Activated CD4-positive, alpha-beta T cell treated with anti-CD3 and anti-CD28 coated beads, Interleukin-2, amount 50 U/mL, for 48 hours (primary cell): ENCODE measurements around the gene PIAS1.
"Not testable (repeated sequence)": the region's sequence is repeated elsewhere in the genome, so short reads cannot be mapped to it uniquely, and the experiment has no call there.

ENCODE experiments used
- DNase-seq, 2 experiments: peaks; one replicate each; pipeline ENCODE4 v3.0.0-alpha.2; 2020

PIAS1 gene

GRCh38 chr15:68221530-68222431 lies 167.7 kb downstream of the PIAS1 start:
- not testable (repeated sequence) for DNase-seq

GRCh38 chr15:68222432-68222743 lies 168.3 kb downstream of the PIAS1 start:
- DNase-seq = not testable (repeated sequence)

DNA sequence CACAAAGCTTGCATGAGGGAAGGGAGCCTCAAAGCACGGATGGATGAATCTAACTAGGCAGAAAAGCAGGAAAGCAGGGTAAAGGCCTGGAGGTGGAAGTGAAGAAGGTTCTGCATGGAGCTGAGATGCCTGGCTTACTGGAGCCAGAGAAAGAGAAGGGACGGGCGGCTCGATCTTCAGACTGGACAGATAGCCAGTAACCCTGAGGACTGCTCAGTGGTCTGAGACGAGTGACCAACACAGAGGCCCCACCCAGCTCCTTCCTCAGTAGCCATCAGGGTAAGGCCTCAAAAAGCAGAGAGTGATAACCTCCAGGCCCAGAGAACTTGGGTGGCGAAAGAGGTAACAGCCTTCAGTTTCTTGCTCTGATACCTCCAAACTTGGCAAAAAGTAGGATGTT lies 169.1 kb downstream of the PIAS1 start:
- no peak for DNase-seq

DNA sequence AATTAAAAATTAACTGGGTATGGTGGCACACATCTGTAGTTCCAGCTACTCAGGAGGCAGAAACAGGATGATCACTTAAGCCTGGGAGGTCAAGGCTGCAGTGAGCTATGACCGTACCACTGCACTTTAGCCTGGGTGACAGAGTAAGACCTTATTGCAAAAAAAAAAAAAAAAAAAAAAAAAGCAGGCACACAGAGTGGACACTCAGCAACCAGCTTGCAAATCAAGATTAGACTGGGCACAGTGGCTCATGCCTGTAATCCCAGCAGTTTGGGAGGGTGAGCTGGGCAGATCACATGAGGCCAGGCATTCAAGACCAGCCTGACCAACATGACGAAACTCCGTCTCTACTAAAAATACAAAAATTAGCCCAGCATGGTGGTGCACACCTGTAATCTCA lies 170.0 kb downstream of the PIAS1 start:
- no peak for DNase-seq

DNA sequence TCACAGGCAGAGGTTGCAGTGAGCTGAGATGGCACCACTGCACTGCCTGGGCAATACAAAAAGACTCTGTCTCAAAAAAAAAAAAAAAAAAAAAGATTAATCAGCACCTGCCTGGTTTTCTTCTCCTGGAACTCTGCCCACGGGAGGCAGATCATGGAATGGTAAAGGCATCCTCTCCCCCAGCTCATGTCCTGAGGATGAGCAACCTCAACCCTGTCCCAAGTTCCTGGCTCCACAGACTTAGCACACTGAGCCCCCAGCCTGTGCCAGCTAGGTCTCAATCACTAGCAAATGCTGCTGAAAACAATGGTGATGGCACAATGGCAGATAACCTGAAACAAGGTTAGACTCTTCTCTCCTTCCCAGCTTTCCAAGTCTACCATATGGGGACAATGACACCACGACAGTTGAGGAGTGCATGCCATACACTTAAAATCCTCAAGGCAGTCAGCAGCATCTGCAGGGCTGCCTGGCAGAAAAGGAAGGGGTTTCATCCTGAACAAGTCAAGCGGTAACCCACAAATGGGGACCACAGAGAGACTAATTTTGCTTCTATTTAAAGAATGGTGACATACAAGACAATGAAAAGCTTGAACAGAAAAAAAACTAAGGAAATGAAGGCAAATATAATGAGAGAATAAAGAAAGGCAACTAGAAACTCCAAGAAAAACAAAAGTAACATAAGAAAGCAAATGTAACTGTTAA lies 170.6 kb downstream of the PIAS1 start:
- no peak for DNase-seq

DNA sequence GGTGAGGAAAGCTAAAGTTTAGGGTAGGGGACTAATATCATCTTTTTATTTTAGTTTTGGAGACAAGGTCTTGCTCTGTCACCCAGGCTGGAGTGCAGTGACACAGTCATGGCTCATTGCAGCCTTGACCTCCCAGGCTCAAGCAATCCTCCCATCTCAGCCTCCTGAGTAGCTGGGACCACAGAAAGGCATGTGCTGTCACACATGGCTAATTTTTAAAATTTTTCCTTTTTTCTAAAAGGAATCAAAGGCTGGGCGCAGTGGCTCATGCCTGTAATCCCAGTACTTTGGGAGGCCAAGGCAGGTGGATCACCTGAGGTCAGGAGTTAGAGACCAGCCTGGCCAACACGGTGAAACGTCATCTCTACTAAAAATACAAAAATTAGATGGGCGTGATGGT lies 171.3 kb downstream of the PIAS1 start:
- DNase-seq = not testable (repeated sequence)

GRCh38 chr15:68227643-68228142 lies 173.6 kb downstream of the PIAS1 start:
- DNase-seq = no peak

DNA sequence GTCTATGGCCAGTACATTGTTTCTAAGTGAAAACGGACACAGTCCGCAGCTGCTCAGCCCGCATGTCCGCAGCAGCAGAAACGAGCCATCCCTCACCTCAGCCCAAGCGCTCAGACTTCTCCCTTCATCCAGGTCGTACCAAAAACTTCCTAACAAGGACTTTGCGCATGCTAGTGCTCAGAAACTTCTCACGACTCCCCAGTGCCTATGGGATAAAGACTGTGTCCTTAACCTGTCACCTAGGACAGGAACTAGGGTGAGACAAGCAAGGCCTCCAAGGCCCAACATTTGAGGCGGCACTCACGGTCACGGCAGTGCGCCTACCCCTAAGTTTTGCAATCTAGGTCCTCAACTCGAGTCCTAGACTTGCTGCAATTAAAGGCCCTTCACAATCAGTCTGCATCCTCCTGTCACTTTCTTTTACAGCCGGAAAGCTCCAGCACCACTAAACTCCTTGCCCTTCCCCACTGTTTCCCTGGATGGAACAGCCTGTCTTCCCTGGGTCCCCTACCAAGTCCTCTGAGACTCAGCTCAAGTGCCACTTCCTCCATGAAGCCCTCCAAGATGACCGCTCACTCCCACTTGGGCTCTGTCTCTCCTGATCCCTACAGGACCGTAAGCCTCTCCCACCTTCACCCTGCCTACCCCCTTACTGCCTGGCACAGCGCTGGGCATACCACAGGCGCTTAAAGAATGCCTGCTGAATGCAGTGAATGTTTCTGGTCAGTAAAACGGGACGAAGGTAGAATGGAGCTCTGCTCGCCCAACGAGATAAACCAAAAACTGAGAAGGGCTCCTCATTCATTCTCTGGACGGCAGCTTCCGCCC lies 174.2 kb downstream of the PIAS1 start:
- peak in 1 of 2 experiments; percentile 19 for DNase-seq

DNA sequence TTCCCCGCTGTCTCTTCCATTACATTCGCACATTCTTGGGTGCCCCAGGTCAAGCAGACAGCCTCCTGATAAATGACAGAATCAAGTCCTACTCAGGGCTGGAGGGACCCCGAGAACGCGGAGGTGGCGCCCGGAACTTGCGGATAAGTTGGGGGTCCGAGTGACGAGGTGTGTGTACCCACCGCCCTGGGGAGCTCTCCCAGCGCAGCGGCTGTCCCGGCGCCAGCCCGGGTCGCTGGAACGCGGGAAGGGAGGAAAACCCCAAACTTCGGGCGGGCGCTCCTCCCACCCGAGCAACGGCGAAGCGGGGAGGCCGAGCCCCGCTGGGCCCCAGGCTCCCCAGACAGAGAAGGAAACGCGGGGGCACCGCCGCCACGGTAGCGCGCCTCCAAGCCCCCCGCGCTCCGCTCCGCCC lies 174.9 kb downstream of the PIAS1 start:
- DNase-seq = no peak

DNA sequence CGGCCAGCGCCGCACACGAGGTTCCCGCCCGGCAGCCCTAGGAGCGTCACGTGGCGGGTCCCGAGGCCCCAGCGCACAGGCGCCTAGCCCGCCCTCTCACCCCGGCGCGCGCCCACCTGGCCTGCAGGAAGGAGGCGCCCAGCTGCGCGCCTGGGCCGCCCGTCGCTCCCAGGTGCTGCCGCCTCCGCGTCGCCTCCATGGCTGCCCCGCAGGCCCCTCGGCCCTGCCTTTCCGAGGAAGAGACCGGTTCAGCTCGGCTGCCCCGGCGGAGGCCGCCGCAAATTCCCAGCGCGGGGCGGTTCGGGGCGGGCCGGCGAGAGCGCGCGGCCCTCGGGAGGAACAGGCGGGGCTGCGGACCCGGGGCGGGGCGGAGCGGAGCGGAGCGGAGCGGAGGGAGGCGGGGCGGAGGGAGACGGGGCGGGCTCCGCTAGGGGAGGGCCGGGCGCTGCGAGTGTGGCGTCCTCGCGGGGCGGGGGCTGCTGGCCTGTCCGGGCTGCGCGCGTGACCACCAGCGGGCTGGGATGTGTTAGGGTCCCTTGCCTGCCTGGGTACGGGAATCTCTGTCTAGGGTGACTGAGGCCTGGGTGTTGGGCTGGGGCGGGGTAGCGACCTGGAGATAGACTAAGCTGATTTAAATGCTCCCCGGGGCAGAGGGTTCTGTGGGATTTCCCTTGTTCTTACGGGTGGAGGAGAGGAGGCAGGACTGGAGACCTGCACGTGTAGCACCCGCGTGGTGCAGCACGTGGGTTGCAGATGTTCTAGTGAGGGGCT lies 175.5 kb downstream of the PIAS1 start, which contains the start of gene CLN6:
TSS of gene CLN6 (minus strand) at position 343 of the 771 bp plus-strand sequence. CDS start at position 199, 144 bp downstream.
- DNase-seq = peak; percentile 77 to 79

- peak; percentile 21 to 24 for DNase-seq
These were observed 176.3 kb downstream of the PIAS1 start for GRCh38 chr15:68230157-68231100.

DNA sequence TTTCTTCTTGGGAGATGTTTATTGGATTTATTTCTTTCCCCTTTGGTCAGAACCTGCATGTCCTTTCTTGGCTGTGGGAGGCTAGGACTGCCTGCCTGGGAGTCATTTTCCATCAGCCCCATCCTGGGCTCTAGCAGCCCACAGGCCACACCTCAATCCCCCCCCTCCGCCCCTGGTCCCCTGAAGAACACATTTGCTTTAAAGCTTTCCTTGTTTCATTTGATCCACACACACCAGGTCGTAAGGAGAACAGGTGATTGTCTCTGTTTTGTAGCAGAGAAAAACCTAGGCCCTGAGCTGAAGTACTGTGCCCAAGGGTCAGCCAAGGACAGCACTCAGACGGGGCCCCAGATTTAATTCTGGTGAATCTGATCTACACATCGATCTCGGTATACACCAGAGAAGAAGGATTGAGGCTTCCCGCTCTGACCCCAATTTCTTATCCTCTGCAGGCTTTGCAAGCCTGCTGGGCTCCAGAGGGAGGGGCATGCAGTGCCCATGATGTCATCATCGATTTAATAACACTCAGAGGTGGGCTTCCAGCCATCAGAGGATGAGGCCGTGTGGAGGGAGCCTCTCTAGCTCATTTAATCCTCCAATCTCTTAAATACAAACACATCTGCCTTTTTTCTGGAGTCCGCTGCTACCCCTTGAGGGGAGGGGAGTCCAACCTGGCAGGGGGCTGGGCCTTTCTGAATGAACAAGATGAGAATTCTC lies 177.1 kb downstream of the PIAS1 start:
- no peak for DNase-seq

DNA sequence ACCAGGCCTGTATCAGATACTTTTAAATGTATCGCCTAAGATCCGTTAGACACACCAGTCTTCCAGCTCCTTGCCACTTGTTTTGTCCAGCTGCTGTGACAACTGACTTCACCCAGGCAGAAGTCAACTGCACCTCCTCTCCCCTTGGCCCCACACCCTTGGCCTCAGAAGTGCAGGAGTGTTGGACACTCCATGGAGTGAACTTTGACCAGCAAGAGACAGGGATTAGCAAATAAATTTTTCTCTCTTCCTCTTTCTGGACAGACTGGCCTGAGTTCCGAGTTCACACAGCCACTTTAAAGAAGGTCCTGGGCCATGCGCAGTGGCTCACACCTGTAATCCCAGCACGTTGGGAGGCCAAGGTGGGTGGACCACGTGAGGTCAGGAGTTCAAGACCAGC lies 178.3 kb downstream of the PIAS1 start:
- DNase-seq = no peak

DNA sequence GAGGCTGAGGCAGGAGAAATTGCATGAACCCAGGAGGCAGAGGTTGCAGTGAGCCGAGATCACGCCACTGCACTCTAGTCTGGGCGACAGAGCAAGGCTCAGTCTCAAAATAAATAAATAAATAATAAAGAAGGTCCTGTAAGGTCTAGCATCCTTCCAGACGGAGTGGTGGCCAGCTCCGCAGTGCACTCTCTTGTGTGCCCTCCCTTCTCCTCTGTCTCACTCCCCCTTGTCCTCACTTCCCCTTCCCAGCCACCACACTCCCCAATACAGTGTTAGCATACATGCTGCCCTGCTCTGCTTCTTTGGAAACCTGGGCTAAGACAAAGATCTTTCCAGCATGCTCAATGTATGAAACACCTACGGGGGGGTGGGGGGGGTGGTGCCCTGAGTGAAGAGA lies 178.8 kb downstream of the PIAS1 start:
- DNase-seq = no peak

GRCh38 chr15:68234060-68234459 lies 179.9 kb downstream of the PIAS1 start:
- no peak for DNase-seq

DNA sequence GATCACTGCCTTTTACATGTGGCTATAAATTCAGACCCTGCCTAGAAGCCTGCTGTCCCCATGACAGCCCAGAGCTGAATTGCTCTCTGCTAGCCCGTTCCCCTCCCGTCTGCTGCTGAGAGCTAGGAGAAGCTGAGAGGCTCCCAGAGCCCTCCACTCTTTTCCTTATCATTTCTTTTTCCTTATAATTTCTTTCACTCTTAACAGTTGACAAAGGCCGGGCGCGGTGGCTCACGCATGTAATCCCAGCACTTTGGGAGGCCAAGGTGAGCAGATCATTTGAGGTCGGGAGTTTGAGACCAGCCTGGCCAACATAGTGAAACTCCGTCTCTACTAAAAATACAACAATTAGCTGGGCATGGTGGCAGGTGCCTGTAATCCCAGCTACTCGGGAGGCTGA lies 180.4 kb downstream of the PIAS1 start:
- DNase-seq = not testable (repeated sequence)

- DNase-seq = no peak
These were observed 180.9 kb downstream of the PIAS1 start for GRCh38 chr15:68235022-68235421.

- DNase-seq = no peak
These were observed 184.9 kb downstream of the PIAS1 start for GRCh38 chr15:68239025-68239424.

DNA sequence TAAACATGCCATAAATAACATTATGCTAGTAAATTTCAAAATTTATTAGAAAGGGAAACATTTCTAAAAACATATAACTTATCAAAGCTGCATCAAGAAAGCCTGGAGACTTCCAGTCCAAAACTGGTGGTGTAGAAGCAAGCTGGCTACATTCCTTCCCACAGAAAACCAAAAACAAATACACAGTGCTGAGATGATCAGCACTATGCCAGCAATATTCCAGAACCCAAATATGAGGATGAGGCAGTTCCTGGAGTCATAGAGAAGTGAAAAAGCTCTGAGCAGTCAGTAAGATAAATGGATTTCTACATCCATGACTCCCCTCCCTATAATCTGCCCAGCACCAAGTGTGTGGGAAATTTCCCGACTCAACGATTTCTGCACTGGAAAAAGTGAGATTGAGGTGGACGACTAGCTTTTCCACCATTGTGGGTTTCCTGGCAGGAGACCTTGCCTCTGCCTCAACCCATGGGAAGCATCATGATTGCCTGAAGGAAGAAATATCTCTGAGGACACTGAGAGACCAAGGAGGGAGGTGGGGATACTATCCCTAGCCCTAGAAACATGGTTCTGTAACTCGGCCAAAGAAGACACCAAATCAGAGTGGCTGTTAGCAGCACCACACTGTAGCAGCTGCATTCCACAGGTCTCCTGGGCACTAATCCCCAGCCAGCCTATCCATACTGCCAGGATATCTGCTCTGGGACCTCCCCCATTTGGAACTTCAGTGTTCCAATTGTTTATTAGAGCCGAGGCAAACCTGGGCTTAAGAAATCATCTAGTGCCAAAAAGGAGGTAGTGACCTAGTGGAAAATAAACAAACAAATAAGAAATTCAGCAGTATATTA lies 187.2 kb downstream of the PIAS1 start:
- DNase-seq = no peak
